HG02571 (cell line): Measurements from ENCODE around the gene TTC7B.

ENCODE experiments used
- ATAC-seq: cut with Tn5 transposase; IDR thresholded peaks from one replicate; pipeline ENCODE4 v1.9.1; 2021; ENCODE audit warnings: mild to moderate bottlenecking, moderate library complexity; ENCODE audit not compliant: unreplicated experiment

Gene TTC7B

DNA sequence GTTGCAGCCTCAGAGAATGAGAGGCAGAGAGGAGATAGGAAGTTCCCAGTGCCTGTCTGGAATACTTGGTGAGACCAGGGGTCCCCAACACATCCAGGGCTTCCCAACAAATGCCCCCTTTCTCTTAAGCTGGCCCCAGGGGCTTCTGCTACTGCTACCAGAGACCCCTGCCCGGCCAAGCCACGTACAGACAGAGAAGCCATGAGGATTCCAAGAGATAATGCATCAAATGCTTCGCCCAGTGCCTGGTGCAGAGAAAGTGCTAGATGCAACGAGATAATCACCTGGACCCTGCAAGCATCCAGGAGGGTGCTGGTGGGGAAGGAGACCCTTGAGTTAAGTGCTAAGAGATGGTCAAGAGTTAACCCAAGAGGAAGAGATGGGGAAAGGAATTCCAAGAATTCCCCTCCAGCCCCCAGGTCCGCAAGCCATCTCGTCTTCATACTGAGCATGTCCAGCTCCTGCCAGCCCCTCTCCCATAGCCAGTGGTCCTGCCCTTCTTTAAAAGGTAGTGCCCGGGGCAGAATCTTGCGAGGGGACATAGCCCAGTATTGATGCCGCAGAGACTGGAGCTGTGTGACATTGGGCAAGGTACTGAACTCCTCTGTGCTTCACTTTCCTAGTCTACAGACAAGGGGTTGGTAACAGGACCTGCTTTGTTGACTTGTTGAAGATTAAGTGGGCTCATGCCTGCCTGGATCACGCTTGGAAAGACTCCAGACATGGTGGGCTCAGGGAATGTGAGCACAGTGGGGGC, 316.1 kb downstream of the TTC7B start:
- ATAC-seq: no peak

DNA sequence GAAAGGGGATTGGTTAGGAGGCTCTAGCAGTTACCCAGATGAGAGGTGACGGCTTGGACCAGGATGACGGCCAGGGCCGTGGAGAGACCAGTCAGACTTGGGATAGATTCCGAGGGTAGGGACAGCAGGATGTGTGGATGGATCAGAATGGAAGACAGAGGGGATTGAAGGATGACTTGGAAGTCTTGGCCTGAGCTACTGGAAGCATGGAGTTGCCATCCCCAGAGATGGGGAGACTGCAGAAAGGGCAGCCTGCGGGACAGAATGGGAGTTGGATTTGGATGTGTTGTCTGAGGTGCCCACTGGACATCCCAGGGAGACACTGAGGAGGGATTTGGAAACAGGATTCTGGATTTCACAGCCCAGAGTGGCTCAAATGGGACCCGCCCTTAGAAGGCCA, 317.1 kb downstream of the TTC7B start:
- no peak for ATAC-seq

DNA sequence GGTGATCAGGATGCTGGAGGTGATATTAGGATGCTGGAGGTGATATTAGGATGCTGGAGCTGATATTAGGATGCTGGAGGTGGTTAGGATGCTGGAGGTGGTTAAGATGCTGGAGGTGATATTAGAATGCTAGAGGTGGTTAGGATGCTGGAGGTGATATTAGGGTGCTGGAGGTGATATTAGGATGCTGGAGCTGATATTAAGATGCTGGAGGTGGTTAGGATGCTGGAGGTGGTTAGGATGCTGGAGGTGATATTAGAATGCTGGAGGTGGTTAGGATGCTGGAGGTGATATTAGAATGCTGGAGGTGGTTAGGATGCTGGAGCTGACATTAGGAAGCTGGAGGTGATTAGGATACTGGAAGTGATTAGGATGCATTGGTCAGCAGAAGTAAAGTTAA, 318.0 kb downstream of the TTC7B start:
- ATAC-seq: no peak

DNA sequence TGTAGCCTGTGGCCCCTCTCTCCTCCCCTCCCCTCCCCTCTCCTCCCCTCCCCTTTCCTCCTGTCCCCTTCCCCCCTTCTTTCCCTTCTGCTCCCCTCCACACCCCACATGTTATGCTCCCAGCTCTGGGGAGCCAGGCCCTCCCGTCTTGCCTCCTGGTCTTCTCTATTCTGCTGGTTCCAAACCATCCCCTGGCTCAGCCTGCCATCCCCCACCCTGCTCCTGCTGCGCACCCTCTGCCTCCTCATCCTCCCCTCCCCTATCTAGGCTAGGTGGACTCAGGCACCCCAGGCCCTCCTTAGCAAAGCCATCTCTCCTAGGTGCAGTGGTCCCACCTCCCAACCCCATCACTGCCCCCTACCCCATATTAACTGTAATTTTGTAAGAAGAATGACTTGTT, 319.9 kb downstream of the TTC7B start:
- ATAC-seq: no peak

DNA sequence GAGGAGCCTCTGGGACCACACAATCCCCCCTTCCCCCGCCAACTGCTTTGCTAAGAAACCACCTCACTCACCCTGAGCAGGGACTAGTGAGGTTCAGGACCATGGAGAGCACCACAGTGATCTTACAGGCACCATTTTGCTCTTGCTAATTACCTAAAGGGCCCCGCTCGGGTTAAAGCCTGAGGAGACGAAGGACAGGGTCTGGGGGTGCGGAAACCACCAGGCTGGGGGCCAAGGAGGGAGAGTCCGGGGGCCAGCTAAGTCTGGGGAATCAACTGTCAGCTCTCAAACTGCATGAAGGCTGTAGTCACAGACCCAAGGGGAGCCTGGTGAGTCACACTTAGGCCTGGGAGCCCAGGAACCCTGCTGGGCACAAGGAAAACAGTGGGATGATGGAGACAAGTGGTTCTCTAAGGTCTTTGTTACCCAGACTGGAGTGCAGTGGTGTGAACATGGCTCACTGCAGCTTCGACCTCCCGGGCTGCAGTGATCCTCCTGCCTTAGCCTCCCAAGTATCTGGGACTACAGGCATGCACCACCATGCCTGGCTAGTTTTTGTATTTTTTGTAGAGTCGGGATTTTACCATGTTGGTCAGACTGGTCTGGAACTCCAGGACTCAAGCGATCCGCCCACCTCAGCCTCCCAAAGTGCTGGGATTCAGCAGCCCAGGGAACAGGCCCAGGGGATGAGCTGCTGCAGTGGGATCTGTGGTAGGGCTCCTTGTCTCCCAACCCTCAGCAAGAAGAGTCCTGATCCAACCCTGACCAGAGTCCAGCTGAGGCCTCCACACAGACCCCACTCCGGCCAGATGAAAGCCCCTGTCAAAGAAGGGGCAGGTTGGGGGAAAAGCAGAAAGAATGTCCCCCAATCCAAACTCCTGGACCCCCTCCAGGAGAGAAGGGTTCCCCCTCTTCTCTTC, 320.6 kb downstream of the TTC7B start:
- no peak for ATAC-seq

DNA sequence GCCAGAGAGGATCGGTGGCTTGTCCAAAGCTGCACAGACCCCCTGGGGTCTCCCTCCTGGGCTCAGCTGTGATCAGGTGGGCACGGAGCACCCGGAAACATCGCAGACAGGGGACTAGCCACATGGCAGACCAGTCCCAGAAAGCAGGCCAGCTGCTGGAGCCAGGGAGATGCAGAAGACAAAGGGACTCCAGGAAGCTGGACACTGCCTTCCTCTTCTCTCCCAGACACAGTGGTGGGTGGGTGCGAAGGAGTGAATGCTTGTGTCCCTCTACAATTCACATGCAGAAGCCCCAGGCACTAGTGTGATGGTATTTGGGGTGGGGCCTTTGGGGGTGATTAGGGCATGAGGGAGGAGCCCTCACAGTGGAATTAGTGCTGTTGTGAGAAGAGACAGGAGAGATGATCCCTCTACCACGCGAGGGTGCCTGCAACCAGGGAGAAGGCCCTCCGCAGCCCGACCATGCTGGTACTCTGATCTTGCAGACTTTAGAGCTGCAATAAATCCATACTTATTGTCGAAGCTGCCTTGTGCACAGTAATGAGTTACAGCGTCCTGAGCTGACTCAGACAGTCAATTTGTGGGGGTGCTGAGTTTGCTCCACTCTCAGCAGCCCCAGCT, 324.2 kb downstream of the TTC7B start:
- no peak for ATAC-seq

DNA sequence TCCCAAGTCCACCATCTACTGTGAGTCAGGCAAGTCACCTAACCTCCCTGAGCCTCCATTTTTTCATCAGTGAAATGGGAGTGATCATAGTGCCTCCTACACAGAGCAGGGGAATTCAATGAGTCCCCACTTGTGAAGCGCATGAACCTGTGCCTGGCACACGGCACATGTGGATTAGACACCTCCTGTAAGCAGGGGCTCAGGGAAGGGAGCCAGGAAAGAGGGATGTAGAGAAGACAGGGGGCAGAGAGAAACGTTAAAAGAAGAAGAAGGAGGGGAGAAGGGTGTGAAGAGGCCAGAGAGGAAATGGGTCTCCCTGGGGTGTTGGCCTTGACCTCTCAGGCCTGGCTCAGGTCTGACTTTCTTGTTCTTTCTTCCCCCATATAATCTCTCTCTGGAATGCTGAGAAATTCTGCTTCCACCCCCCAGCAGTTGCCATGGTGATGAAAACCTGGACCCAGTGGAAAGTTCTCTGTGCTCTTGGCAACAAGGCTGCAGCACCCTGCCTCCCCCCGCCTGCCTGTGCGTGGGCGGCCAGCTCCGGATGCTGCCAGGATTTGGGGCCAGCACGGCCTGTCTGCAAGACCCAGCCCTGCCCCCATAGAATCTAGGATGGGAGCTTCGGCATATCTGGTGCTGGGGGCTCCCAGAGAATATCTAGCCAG, 324.9 kb downstream of the TTC7B start:
- no peak for ATAC-seq

DNA sequence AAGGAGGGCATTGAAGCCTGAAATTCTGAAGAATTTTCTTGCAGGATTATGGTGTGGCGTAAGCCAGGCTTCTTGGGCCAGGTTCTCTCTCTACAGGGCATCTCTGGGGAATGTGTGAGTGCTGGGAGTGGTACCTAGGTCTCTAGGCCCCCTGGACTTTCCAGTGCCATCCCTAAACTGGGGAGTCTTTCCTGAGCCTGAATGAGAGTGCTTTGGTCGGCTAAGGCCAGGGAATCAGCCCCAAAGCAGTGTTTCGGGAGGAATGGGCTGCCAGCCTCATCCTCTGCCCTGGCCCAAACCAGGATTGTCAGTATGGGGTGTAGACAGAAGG, 325.5 kb downstream of the TTC7B start:
- ATAC-seq: no peak

DNA sequence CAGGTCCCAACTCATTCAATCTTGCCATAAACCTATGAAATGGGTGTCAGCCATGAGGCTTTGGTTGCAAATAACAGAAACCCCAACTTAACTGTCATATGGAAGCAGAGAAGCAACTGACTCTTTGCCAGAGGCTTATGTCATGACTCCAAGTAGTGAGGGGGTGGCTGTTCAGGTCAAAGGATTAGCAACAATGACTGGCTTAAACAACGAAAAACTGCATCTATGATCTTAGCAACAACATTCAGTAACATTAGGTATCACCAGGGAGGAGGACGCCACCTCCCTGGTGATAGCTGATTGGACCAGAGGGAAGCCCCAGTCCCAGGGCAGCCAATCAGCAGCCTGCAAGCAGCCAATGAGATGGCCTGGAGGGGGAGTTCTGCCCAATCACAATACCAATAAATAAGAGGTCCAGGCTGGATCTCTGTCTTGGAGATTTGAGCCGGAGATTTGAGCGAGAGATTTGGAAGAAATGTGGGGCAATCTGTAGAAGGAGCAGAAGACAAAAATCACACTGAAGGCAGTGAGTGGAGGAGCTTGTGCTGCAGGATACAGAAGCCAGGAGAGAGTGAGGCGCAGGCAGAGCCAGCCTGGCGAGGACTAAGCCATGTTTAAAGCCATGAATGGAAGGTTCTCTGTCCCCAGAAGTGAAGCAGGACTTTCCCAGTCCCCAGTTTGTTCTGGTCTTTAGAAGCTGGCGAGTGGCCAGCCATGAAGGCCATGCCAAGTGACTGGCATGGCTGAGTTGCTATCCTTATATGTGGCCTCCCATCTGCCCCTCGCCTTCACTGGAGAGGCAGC, 326.1 kb downstream of the TTC7B start:
- no peak for ATAC-seq

DNA sequence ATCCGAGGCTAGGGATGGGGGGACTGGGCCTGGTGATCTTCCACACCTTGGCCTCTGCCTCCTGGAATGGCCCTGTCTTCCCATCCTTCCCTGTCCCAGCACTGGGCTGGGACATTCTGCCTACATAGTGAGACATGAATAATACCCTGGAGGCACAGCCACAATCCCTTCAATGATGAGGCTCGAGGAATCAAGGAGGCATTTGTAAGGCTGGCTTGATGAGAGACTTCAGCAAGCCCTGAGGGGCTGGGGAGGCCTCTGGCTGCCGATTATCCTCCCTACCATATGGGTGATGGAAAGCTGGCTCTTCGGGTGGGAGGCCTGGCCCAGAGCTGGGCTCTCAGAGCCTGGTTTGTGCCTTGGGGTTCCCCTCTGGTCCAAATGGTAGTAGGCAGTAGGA, 326.9 kb downstream of the TTC7B start:
- no peak for ATAC-seq

DNA sequence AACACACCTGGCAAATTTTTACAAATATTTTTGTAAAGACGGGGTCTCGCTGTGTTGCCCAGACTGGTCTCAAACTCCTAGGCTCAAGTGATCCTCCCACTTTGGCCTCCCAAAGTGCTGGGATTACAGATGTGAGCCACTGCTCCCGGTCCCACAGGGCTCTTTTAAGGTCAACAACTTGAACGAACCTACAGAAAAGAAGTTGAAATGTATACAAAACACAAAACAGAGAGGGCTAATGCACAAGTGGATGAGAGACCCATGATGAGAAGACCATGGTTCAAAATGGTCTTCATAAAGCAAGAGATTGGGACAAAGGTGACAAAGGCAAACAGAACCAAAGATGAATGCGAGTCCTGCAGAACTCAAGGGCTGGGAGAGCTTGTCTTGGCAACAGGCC, 328.0 kb downstream of the TTC7B start:
- ATAC-seq: no peak

DNA sequence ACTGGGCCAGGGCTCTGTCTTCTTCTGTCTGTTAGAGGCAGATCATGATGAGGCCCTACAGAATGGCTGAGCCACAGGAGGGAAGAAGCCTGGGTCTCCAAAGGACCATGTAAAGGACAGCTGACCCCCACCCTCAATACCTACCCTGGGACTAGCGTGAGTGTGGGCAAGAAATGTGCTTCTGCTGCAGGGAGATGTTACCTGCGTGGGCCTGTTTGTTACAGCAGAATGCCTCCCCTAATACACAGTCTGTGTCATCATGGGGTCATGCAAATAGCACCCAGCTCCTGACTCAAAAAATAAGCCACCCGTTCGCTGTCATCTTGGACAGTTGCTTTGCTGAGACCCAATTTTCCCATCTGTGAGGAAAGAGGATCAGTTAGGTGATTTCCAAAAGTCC, 328.8 kb downstream of the TTC7B start:
- ATAC-seq: no peak

DNA sequence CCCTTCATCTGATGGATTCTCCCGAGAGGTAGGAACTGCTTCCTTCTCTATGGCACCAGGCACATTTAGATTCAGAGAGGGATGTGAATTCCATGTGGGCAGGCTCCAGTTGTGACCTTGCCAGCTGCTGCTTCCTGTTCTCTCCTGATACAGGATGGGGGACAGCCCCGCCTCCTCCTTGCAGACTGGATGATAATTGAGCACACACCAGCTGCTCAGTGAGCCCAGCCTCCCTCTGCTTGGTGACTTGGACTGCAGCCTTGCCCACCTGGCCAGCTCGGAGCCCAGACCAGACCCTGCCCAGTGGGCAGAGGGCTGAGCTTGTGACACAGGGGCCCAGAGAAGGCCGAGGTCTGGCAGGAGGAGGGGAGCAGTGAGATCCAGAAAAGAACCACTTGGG, 329.2 kb downstream of the TTC7B start:
- ATAC-seq: no peak

DNA sequence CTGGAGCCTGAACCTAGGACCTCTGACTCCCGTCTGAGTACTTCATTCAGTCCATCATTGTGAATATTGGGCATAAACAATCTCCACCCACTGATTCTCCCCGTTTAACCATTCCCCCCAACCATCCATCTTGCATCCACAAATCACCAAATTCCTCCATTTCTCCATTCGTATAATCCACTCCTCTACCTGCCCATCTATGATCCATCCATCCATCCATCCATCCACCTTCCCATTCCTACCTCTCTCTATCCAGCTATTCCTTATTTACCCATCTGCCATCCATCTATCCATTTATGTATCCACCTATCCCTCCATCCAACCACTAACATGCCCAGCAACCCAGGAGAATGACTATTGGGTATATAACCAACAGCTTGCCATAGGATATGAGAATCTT, 331.9 kb downstream of the TTC7B start:
- ATAC-seq: no peak

DNA sequence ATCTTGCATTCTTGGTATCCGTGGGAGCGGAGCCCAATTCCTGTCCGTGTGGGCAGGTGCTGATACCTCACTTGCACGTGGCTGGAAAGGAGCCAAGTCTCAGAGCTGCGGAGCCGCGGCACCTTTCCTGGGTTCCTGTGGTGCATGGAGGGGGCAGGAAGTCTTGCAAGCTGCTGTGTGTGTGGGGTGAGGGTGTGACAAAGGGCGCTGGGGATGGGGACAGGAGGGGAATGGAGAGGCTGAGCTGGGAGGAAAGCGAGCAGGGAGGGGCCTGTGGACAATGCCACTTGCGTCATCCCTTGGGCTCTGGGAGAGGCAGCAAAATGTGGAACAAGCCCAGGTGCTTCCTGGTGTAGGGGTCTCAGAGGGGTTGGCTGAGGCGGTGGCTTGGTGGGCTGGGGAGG, 332.7 kb downstream of the TTC7B start:
- ATAC-seq: no peak

DNA sequence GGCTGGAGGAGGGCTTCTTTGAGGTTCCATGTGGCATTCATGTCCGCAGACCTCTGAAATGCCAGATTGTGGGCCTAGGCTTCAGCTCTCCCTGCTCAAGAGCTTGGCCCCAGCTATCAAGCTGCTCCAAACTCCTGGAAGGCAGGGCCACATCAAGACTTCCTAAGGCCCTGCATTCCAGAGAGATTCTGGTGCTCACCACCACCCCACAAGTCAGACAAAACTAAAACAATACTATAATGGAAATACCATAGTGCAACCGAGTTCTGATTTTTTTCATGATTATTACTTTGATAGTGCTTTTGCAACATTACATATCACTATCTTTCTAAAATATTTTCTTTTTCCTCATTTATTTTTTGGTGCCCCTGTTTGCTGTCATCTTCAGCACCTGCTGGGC, 333.1 kb downstream of the TTC7B start:
- ATAC-seq: no peak

DNA sequence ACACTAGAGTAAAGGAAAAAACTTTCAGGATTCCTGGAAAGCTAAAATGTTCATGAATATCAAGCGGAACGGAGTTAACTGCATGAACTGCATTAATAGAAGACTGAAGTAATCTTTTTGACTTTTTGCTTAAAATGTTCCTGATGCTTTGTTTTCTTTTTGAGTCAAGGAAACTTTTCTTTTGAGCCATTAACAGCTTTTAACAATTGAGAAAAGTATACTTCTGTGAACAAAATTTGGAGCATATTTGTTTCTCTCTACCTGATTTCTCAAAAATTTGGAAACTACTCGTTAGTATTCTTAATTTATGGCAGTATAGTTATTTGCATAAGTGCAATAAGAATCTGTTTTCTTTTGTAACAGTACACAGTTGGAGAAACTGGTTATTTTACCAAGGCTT, 340.9 kb downstream of the TTC7B start:
- no peak for ATAC-seq
